GM19463 (cell line): ENCODE data around the gene MPRIP.
"Not testable (repeated sequence)": the region's sequence is repeated elsewhere in the genome, so short reads cannot be mapped to it uniquely, and the experiment has no call there.

Experiments used
- ATAC-seq: cut with Tn5 transposase; IDR thresholded peaks from one replicate; pipeline ENCODE4 v1.9.1; 2021; ENCODE audit warnings: mild to moderate bottlenecking, moderate library complexity; ENCODE audit not compliant: unreplicated experiment

The MPRIP gene

DNA sequence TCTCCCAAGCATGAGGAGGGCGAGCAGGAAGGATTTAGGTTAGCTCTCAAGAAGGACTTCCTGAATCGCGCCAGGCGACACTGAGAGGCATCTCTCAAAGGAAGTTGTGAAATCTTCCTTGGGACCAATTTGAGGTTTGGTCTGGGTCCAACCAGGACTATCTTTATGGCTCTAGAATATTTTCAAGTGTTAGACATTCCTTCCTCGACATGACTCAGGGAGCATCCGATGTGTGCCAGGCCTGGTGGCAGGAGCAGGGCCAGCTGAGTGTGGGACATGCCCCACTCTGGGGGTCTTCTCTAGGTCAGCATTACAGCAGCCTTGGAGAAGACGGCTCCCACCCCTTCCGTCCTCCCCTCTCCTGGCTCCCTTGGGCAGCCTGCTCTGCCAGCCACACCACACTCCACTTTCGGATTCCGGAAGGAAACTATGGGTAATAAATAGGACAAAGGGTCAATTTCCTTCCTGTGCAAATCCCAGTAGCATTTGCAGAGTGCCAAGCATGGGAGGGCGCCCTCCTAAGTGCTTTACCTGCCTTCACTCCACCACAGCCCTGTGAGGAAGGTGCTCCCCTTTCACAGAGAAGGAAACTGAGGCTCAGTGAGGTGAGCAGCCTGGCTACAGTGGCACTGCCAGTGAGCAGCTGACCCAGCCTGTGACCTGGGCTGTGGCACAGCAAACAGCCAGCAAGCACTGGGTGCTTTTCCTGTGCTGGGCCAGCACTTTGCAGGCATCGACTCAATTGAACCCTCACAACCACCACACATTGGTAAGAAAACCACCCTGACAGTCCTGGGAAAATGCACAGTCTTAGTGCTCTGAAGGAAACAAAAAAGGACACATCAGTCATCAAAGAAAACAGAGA is 31.0 kb upstream of the MPRIP start:
- not testable (repeated sequence) for ATAC-seq

DNA sequence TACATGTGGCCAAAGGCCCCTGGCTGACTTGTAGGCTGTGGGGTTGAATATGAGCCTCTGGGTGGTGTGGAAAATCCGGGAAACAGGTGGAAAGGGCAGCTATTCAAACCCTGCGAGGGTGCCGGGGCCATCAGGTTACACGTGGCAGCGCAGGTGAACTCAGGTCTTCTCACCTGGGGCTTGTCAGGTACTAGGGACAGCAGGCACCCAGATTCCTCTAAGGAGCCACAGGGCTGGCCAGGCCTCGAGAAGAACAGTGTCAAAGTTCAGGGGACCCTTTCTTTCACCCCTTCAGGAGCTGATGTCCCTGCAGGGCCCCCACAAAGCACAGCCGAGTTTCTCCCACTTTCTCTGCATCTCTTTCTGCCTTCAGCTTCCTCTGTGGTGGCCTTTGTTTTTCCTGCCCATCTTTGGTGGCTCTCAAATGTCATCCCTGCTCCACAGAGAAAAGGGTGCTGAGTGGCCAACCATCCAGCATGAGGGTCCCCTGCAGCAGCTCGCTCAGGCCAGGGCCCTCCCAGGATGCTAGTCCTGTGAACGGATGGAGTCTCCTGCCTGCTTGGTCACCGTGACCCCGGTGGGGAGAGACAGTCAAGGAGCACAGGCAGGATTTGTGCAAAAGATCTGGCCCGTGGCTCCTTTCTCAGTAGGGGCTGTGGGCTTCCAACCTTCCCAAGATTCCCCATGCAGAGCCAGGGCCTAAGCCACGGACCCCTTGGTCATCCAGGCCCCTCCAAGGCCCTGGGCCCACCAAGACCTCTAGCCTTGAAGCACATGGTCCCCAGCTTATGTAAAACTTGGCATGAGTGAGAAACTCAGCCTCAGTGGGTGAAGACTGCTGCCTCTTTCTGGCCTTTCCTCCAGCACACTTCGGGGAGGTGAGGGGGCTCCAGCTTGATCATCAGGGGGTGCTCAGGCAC is 28.2 kb upstream of the MPRIP start:
- ATAC-seq: not testable (repeated sequence)

DNA sequence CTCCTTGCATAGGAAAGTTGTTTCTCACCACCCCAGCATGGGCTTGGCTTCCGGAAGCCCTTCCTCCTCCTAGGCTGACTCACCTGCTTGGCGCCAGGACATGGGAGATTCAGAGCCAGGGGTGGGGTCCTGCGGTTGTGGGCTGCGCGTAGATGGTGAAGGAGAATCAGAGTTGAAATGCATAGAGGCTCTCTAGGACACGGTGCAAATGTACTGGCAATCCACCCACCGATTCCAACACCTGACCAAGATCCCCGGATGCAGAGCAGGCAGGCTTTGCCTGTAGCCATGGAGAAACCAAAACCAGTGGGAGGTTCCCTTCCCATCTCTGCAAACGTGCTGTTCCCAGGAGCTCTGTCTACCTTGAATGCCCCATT is 27.5 kb upstream of the MPRIP start:
- ATAC-seq: not testable (repeated sequence)

- no peak for ATAC-seq
These were observed 27.0 kb upstream of the MPRIP start for GRCh38 chr17:17015230-17015629.

- ATAC-seq: not testable (repeated sequence)
These were observed 25.8 kb upstream of the MPRIP start for GRCh38 chr17:17016199-17017197.

- ATAC-seq: no peak
These were observed 24.8 kb upstream of the MPRIP start for GRCh38 chr17:17017343-17018014.

GRCh38 chr17:17018021-17018441 is 24.2 kb upstream of the MPRIP start:
- ATAC-seq: no peak

GRCh38 chr17:17018612-17019429 is 23.4 kb upstream of the MPRIP start:
- no peak for ATAC-seq

DNA sequence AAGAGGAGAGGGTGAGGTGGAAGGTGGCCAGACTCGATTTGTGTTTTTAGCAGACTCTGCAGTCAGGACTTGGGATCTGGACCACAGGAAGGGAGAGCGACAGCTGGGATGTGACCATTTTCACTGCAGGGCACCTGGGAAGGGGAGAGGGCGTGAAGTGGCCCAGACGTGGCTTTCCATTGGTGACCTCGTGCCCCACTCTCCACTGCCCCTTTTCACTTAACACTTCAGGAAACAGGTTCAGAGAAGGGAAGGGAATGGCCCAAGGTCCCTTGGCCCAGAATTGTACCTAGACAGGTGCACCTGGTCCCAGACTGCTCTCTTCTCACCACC is 22.9 kb upstream of the MPRIP start:
- ATAC-seq: no peak

- ATAC-seq: no peak
These were observed 22.3 kb upstream of the MPRIP start for GRCh38 chr17:17019891-17020456.

DNA sequence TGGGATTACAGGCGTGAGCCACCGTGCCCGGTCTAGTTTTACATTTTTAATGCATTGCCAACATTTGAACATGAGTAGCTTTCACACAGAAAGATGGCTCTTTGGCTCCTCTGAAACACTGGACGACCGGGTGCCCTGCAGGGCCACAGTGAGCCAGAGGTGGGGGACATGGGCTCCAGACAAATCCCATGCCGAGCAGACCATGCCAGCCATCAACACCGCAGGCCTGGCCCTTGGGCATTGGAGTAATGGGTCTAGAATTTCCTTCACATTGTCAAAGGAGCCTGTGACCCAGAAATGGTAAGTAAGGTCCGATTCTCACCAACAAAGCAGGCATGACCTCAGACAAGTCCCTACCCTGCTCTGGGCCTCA is 21.4 kb upstream of the MPRIP start:
- ATAC-seq: no peak

DNA sequence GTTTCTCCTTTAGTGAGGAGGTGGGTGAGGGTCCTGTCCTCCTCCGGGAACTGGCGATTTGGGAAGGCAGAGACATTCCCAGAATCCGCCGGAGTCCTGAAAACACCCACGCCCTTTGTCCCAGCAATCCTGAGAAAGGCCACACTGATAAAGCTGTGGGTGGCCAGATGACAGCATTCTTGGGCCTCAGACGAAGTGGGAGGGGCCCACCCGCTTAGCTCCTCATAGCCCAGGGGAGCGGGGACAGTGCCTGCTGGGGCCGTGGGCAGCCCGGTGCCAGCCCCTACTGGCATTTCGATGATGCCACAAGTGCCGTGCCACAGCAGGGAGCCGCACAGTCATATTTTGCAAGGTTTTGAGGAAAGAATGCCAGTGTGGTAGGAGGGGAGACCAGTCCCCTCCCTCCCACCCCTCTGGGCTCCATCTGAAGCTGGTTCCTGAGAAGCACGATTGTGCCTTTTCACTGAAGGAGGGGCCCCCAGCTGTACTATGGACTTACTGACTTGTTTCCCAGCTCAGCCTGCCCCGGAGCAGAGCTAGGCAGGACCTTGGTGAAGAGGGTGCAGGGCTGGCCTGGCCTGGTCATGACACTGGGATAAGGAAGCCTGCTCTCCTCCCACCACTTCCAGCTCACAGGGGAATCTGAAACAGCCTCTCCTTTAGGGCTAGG is 20.9 kb upstream of the MPRIP start:
- no peak for ATAC-seq

- no peak for ATAC-seq
These were observed 20.2 kb upstream of the MPRIP start for GRCh38 chr17:17022011-17022410.

DNA sequence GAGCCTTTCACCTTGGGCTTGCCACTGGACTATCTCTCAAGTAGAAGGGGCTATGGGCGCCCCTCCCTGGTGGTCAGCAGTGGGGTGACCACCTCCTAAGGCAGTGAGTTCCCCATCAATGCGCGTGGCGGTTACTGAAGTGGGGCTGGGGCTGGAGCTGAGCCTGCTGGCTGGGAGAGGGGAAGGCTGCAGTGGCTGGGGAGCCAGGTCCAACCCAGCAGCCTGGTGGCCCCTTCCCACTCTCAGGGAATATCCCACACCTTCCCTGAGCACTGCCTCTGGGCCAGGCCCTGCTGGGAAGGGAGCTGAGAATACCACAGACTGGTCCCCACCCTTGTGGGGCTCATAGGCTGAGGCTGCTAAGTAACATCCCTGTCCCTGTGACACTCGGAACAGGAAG is 19.8 kb upstream of the MPRIP start:
- no peak for ATAC-seq

GRCh38 chr17:17024778-17025300 is 17.4 kb upstream of the MPRIP start:
- ATAC-seq: no peak

DNA sequence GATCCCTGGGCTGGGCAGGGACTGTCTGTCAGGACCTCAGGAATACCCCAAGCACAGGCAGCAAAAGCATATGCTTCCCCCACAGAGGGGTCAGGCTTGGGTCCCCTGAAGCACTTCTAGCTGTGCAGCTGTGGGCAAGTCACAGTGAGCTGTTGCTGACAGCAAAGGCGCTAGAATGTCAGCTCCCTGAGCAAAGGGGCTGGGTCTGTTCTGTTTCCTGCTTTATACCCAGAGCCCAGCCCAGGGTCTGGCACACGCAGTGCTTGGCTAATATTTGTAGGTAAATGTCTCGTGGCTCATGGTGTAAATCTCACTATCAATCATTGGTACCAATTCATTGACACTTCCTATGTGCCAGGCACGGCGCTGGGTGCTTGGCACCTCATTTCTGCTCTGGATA is 16.6 kb upstream of the MPRIP start:
- ATAC-seq: no peak

DNA sequence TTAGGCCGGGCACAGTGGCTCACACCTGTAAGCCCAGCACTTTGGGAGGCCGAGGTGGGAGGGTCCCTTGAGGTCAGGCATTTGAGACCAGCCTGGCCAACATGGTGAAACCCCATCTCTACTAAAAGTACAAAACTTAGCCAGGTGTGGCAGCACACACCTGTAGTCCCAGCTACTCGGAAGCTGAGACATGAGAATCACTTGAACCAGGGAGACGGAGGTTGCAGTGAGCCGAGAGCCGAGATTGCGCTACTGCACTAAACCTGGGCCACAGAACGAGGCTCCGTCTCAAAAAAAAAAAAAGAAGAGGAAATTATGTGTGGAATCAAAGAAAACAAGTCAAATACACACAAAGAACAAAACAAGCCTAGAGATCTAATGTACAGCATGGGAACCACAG is 16.1 kb upstream of the MPRIP start:
- no peak for ATAC-seq

DNA sequence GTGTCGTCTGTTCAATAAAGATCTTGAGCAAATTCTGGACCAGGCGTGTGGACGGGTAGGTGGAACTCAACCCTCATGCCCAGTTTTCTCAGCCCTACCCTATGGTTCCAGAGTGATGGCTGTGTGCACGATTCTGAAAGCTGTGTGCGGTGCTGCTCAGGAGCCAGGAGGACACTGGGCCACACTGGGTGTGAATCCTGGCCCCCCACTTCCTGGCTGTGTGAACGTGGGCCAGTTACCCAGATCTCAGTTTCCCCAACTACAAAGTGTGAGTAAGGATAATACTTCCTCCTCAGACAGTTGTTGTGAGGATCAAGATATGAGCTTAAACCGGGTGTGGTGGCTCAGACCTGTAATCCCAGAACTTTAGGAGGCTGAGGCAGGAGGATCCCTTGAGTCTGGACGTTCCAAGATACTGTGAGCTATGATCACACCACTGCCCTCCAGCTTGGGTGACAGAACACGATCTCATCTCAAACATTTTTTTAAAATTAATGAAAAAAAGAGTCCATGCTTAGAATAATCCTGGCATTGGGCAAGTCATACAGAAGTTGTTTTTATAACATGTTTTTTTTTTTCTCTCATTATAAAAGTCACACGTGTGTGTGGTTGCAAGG is 14.7 kb upstream of the MPRIP start:
- ATAC-seq: no peak
